DMS153 treated with DMSO at 0.1 percent for 48 hours (cell line): ENCODE data around the gene SENP1.

Source experiments
- DNase-seq: peaks from one replicate; lab custom pipeline; 2025; ENCODE audit not compliant: unreplicated experiment; lab: John Stamatoyannopoulos, UW

The SENP1 gene

DNA sequence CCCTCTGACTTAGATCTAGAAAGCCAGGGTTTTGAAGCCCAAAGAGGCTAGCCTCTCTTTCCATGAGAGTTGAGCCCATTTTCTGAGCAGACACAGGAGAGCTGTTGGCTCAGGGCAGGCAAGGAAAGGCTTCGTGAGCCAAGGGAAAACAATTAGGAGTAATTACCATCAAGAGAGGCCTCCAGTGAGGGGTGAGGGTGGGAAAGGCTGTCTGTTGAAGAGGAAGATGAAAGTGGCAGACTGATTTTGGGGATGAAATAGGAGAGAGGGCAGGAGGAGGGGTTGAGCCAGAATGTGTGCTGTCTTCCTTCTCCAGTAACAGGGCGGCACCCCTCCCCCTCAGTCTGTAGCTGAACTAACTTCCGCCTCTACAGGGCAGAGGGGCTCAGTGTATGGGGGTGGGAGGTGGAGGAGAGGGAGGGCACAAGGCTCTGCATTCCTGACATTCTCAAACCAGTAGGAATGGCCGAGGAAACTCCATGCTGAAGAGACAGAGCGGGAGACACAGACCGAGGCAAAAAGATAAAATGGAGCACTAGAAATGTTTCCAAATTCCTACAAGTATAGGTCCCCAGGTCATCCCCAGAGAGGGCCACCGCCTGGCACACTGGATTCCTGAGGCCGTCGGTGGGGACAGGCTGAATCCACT lies 68.5 kb downstream of the SENP1 start:
- DNase-seq = no peak

DNA sequence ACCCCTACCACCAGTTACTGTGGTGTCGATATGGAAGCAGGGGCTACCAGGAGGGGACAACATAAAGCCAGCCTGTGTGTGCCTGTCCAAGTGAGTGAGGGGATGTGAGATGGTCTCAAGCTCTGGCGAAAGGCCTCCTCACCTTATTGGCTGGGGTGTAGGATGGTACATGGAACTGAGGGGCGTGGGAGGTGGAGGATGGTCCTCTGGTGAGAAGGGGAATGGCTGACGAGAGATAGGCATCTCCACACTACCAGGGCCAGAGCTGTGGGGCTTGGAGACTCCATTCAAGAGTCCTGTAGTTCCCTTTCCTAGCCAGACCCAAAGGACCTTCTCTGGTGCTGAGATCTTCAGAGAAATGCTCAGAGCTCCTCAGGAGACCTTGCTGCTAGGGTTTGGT lies 69.1 kb downstream of the SENP1 start:
- no peak for DNase-seq

DNA sequence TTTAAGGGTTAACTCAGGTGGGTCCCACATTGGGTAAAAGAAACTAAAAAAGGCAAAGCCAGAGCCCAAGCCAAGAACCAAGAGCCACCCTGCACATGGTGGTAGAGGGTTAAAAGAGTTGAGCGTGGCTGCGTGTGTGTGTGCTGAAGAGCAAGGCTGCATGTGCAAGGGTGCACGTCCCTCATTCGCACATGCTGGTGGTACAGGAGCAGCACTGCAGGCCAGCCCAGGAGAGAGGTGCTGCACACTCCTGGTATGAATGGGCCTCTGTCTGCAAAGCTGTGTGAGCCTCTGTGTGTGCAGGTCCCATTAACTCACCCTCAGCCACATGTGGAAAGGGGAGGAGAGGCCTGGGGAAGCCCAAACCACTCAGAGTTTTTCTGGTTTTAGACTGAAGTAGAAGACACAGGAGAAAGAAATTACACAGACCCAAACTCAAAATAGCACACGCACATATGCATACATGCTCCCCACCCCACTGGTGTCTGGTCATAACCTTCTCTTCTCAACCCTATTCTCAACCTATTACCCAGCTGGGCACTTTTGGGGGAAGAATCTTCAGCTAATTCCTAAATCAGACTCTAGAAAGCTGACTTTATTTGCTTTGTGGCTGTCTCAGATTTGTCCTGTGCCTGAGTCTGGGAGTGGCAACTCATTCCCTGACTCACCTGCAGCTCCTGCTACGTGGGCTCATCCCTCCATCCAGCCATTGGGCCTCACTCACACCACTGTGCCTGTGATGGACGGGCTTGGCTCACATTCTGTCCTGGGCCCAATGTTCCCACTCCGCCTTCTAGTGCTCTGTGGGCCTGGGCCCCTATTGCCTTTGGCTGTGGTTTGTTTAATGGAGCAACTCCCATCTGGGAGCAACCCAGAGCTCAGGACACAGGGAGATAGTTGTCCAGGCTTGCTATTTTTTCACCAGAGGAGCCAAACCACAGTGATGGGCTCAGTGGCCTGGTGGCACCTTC lies 70.8 kb downstream of the SENP1 start:
- no peak for DNase-seq

DNA sequence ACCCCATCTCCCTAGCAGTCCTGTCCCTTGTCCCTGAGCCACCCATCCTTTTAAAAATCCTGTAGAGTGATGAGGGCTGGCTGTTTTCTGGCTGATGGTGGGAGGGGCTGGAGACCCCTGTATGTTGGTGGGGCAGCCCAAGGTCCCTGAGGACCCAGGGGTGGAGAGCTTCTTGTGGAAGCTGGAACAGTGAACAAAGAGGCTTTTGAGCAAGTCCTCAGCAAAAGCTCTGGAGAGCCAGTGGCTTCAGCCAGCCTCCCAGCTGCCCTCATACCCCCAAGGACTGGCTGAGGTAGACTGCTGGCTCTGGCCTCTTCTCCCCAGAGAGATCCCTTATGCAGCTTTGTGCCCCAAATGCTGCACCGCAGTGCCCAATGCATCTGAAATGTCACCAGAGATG lies 72.4 kb downstream of the SENP1 start:
- DNase-seq = no peak

DNA sequence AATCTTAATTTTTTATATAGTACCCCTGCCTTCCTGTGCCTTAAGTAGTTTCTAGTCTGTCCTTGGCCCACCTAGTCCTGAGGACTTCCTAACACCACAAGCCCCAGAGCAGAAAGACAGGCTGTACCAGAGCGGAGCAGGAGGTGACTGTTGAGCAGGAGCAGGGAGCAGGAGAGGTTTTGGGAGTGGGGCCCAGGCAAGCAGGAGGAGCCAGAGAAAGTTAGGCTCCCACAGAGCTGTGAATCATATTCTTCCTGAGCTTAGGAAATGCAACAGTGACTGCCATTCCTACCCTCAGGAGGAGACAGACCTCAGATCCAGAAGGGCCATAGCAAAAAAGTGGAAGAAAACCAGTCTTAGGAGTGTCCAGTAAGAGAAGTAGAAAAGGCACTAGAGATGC lies 73.3 kb downstream of the SENP1 start:
- no peak for DNase-seq

DNA sequence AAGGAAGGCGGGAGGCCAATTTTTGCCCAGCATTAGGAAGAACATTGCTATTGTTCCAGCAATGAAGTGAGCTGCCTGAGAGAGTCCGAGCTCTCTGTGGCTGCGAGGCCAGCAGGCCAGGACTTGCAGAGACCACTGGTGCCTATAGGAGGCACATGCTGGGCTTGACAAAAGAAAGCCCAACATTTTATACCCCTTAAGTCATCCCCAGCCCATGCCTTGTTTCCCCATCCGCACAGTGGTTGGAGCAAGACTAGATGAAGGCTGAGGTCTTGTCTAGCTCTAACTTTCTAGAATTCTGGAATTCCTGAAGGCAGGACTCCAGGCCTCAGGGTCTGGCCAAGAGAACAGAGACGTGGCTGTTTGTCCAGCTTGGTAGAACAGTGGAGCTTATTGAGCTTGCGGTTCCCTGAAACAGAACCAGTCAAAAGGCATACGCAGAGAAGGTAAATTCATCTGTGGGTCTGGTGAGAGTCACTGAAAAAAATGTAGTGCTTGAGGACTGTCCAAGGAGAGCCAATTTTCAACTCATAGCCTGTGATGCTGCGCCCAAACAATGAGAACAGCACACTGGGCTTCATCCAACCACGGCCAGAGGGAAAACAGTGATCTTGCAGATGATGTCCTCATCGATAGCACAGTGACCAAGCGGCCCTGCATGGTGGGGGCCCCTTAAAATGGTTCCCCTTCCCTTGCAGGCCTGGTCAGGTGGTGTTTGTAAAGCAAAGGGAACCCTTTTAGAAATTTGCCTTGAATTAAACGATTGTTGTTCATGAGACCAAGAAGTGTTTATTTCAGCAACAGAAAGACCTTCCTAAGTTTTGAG lies 74.5 kb downstream of the SENP1 start:
- no peak for DNase-seq

DNA sequence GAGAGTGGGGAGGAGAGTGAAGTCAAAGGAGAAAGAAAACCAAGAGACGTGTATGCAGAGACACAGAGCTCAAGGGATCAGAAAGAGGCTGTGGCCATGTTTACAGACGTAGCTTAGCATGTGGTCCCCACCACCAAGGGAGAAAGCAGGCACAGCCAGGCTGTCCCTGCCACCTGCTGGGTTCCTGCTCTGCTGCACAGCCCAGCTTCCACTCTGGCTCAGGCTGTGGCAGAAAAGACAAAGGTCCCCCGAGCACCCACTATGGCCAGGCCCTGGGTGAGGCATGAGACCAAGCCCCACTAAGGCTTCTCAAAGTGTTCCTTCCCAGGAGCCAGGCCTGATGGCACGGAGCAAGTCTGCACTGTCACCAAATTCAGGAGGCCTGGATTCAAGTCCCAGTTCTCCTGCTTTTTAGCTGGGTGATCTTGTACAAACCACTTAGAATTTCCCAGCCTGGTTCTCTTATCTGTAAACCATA lies 75.7 kb downstream of the SENP1 start:
- DNase-seq = no peak

DNA sequence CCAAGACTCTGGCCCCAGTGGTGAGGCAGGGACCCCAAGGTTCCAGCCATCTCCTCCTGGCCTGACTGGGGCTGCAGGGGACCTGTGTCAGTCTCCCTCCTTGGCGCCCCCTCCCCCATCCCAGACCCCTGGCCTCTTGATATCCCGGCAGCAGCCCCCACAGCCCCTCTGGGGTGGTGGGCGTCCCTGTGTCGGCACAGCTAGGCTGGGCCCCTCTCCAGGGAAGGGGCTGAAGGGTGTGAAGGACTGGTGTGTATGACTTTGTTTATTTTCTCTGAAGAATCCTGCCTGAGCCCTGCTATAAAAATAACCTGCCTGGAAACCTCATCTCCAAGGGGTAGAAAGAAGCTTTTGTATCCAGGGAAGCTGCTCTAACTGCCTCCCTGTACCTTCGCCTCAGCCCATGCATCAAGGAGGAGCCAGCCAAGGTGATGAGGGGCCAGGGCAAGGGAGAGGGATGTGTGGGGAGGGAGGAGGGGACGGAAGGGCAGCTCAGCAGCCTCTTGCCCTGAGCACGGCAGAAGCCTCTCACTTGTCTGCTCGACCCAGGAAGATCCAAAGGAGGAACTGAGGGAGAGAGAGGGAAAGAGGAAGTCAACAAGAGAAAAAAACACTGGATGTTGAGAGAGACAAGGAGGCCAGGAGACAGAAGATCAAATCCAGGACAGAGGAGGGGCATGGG lies 76.2 kb downstream of the SENP1 start:
- DNase-seq = no peak

DNA sequence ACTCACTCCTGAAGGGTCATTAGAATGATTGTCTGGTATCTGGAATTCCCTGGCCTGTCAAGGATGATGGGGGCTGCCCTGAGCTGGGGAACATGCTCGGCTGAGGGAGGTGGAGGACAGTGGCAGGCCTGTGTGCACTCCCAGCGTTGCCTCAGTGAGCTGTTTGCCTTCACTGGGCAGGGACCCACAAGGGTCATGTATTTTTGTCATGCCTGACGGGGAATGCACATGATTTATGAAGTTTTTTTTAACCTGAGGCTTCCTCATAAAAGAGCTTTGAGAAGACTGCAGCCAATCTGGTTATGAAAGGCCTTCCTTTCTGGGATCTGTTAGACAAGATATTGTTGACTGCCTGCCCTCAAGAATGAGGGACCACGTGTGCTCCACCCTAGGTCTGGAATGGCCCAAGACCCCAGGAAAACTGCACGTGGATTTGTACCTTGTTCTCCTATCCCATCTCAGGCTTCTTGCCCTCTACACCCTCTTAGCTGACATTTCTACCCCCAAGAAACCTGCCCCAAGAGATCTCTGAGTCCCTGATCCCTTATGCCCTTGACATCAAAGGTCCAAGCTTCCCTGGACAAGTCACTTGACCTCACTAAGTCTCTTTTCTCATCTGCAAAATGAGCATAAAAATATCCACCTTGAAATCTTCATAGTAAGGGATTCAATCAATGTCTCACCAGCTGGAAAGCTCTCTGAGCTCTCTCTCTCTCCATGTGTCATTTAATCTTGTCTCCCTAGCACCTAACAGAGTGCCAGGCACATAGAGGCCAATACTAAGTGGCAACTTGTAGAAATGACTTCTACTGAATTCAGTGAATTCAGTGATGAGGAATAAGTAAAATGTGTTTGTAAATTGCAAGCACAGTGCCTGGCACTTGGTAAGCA lies 77.1 kb downstream of the SENP1 start:
- DNase-seq = no peak

DNA sequence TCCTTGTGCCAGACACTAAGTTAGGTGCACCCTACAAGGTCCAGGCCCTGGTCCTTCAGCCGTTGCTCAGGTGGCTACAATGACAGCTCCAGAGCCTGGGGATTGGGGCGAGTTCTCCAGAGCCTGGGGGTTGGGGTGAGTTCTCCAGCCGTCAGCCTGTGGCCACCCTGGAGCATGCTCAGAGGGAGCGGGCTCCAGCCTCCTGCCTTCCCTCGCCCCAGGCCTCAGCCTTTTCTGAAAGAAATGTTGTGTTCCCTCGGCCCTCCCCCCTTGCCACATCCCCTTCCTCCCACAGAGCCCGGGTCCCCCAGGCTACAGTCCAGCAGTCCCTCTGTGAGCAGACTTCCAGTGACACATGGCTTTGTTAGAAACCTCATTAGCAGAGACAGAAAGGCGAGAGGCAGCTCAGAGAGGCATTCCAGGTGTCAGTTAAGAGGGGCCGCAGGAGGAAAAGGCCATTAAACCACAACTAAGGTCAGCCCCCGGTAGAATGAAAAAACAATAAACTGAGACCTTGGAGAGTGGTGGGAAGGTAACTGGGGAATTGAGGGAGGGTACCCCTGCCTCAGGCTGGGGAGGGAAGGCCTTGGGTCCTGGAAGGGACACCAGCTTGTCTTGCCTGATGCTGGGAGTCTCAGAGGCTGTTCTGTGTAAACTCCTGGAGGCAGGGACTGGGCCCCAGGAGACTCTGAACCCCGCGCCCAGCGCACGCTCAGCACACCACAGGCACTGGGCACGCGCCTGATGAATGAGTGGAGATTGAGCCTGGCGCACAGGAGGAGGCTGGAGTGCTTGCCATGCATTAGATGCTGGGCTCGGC lies 78.5 kb downstream of the SENP1 start:
- DNase-seq = no peak

DNA sequence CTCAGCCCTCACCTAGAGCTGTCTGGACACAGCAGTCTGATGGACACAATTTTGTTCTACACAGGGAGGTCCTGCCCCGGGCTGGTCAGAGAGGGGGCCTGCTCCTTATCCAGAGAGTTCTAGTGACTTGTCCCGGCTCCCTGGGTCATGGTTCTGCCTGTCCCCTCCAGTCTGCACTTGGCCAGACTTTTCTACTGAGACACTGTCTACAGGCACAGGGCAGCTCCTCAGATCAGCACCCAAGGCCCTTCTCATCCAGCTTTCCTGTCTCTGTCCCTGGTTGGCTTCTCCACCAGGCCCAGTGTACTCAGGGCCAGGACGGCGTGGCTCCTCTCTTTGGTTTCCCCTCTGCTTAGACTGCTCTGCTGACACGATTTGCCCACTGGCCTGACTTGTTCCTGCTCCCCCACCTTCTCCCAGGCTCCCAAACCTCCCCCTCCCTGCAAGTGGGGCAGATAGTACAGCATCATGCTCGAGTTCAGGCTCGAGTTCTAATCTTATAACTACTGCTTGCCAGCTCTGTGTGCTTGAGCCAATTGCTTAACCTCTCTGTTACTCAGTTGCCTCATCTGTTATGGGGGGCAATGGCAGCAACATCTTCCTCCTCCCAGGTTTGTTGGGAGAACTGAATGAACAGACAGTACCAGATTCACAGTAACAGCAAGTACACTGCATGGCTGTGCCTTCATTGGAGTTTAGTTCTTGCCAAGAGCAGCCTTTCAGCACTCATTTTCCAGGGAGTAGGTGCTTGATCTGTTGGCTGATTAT lies 79.6 kb downstream of the SENP1 start:
- DNase-seq = no peak

DNA sequence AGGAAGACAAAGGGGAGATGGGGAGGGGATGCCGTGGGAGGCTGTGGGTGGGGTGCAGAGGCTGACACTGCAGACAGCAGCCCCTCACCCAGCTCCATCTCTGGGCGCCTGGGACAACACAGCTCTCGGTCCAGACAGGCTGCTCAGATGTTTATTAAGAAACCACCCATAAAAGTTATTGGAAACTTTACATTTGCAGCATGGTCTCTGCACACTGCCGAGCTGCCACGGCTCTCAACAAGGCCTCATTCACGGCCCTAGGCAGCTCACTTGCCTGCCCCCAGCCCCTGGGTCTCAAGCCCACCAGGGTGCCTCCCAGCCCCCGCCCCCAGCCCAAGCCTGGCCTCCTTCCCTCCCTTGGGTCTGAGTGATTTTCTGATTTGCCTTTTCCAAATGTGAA lies 80.6 kb downstream of the SENP1 start:
- DNase-seq = no peak

DNA sequence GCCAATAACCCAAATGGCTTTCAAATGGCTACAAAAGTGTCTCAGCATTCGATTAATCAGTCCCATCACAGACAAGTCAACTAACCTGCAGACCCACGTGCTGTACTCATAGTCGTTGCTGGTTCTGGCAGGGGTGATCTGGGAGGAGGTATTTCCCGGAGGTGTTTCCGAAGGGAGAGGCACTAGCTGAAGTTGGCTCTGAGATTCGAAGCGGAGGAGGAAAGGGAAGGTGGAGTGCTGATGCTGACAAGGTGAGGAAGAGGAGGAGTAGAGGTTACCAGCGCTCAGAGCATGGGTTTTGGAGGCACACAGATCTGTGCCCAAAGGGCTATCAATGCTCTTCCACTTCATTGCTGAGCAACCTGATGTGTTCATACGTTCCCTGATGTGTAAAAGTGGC lies 81.1 kb downstream of the SENP1 start:
- no peak for DNase-seq

DNA sequence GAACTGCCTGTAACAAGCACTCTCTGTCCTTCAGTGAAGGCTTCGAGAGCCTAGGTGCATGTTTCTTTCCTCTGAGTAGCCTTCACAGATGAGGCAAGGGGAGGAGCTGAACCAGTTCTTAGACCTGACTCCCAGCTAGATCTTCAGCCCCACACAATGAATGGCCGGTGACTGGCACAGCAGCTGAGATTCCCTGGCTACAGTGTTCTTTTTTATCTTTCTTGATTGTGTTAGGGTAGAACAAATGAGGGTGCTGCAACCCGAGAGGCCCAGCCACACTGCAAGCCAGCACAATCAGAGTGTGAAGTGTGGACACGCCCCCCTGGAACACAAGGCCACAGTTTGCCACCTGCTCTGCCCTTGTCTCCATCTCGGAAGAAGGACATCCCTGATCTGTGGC lies 82.5 kb downstream of the SENP1 start:
- DNase-seq = peak; percentile 47

DNA sequence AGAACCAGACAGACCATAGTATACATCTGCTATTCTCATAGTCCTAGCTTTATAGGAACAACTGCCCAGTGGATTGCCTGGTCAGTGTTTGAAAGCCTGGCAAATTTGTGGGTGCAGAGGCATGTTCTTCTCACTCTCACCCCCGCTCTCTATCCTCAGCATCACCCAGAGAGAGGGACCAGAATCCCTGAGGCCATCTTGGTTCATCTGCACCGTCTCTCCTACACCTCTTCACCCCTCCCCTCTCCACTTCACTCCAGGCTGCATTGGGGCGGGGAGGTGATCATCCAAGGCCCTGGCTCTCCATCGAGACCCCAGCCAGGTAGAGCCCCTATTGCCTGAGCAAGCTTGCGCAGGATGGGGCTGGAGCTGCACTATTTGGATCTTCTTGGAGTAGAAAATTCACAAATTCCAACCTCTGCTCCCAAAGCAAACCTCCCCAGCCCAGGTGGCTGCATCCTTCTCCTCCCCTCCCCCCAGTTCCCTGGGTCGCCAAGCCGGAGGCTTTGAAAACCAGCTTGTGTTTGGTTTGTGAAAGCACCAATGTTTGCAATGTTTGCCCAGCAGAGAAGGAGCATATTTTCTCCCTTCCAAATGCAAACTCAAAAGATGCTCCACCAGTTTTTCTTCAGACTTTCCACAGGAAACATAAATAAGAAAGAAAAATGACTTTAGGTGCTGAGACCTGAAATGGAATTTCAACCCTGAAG lies 83.0 kb downstream of the SENP1 start:
- no peak for DNase-seq

DNA sequence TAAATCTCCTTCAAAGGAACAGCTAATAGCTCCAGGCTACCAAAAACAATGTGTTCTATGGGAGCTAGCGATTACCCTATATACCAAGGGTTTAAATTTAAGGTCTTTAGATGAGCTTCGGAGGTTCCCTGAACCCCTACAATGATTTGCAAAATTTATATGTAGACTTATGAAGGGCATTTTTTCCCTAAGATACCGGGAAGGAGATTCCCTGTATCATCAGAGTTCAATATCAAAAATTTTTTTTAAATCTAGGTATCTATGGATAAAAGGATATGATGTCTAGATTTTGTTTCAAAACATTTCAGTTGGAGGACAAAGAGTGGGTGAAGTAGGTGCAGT lies 83.7 kb downstream of the SENP1 start:
- DNase-seq = no peak

DNA sequence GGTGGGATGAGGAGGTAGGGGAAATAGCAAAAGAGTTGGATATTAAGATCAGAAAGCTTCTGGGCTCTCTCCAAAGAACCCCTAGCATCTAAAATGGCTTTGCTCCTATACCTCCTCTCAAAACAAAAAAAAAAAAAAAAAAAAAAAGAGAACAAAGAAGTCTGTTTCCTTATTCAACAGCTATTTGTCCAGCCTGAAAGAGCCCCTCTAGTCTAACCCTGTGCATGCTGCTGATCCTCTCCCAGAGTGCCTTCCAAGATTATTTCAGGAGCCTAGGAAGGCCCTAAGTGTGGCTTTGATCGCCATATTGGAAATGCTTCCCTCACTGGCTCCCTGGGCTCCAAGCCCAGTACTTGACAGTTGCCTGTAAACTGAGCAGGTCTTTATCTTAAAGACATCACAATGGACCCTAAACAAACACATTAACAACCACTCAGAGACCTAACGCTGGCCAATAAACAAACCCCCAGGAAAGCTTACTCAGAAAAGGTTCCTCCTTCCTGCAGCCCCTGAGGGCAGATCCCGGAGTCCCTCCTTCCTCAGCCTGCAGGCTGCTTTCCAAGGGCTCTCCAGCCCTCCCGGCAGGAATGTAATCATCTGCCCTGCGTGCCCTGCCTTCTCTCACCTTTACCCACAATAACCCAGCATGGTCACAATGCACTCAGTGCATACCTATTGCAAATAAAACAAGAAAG lies 84.2 kb downstream of the SENP1 start:
- DNase-seq = peak; percentile 16
